DMS53 treated with DMSO at 0.1 percent for 48 hours (cell line): ENCODE results near the gene FBN2.

Experiments
- DNase-seq: peaks from one replicate; lab custom pipeline; 2025; ENCODE audit not compliant: unreplicated experiment; lab: John Stamatoyannopoulos, UW

FBN2 gene

GRCh38 chr5:128262911-128263310 is 275.1 kb downstream of the FBN2 start:
- DNase-seq, result no peak

- DNase-seq, result no peak
Observed at GRCh38 chr5:128259607-128260021, 278.4 kb downstream of the FBN2 start.

- no peak for DNase-seq
Observed at GRCh38 chr5:128258372-128258771, 279.7 kb downstream of the FBN2 start.

- DNase-seq, result no peak
Observed at GRCh38 chr5:128257076-128257475, 281.0 kb downstream of the FBN2 start.

GRCh38 chr5:128254789-128255188 is 283.3 kb downstream of the FBN2 start:
- DNase-seq, result no peak

- DNase-seq, result no peak
Observed at GRCh38 chr5:128253880-128254279, 284.2 kb downstream of the FBN2 start.

GRCh38 chr5:128253161-128253560 is 284.9 kb downstream of the FBN2 start:
- no peak for DNase-seq

- no peak for DNase-seq
Observed at GRCh38 chr5:128252756-128253155, 285.3 kb downstream of the FBN2 start.

- no peak for DNase-seq
Observed at GRCh38 chr5:128252196-128252595, 285.8 kb downstream of the FBN2 start.

- DNase-seq, result no peak
Observed at GRCh38 chr5:128245974-128246373, 292.1 kb downstream of the FBN2 start.

- DNase-seq, result no peak
Observed at GRCh38 chr5:128243958-128244582, 294.0 kb downstream of the FBN2 start.

GRCh38 chr5:128241051-128241695 is 296.9 kb downstream of the FBN2 start:
- no peak for DNase-seq

- DNase-seq, result no peak
Observed at GRCh38 chr5:128237546-128237945, 300.5 kb downstream of the FBN2 start.

- DNase-seq, result no peak
Observed at GRCh38 chr5:128237000-128237399, 301.0 kb downstream of the FBN2 start.

GRCh38 chr5:128236334-128236733 is 301.7 kb downstream of the FBN2 start:
- DNase-seq, result no peak

GRCh38 chr5:128234928-128235641 is 303.0 kb downstream of the FBN2 start:
- no peak for DNase-seq

GRCh38 chr5:128228521-128228920 is 309.5 kb downstream of the FBN2 start:
- DNase-seq, result no peak

- no peak for DNase-seq
Observed at GRCh38 chr5:128228008-128228407, 310.0 kb downstream of the FBN2 start.

GRCh38 chr5:128225245-128226030 is 312.6 kb downstream of the FBN2 start:
- DNase-seq, result no peak

GRCh38 chr5:128224336-128224735 is 313.7 kb downstream of the FBN2 start:
- DNase-seq, result no peak

- no peak for DNase-seq
Observed at GRCh38 chr5:128220841-128221240, 317.2 kb downstream of the FBN2 start.
